H1 (cell line): ENCODE measurements around the gene PNPLA1.

Experiments used
- CEBPB ChIP-seq: IDR thresholded peaks from 2 replicates; pipeline ENCODE4 v1.6.1; 2012; ENCODE audit warnings: low read depth, low read length
- CHD7 ChIP-seq: fragments of 300-600 bp; sonication (generic); IDR thresholded peaks from 2 replicates; pipeline ENCODE4 v1.7.1; 2012; ENCODE audit warnings: low read length, moderate library complexity, mild to moderate bottlenecking, inconsistent platforms; ENCODE audit not compliant: insufficient replicate concordance
- CREB1 ChIP-seq: IDR thresholded peaks from 2 replicates; pipeline ENCODE4 v1.6.1; 2012; ENCODE audit warnings: inconsistent platforms
- EP300 ChIP-seq, 2 experiments: IDR thresholded peaks; 1 replicate in 1 of 2; 2 replicates in 1 of 2; pipeline ENCODE4 v1.6.1; 2011 to 2012; ENCODE audit warnings: low read depth in 2 of 2, low read length in 2 of 2, mild to moderate bottlenecking in 2 of 2, borderline replicate concordance in 1 of 2, inconsistent platforms in 1 of 2, moderate library complexity in 1 of 2
- EZH2 ChIP-seq: fragments of 200-600 bp; sonication (generic); IDR thresholded peaks from 2 replicates; pipeline ENCODE4 v1.7.1; 2012; ENCODE audit warnings: low read depth, mild to moderate bottlenecking, moderate library complexity, low read length, inconsistent platforms; ENCODE audit not compliant: severe bottlenecking
- NANOG ChIP-seq: IDR thresholded peaks from 2 replicates; pipeline ENCODE4 v1.6.1; 2011; ENCODE audit warnings: low read length, low read depth, mild to moderate bottlenecking, inconsistent platforms; ENCODE audit not compliant: insufficient read depth, poor library complexity, severe bottlenecking
- POLR2A ChIP-seq, 2 experiments: IDR thresholded peaks; 1 replicate in 1 of 2; 2 replicates in 1 of 2; pipeline ENCODE4 v1.6.1; 2011; ENCODE audit warnings: low read depth in 2 of 2, low read length in 2 of 2, mild to moderate bottlenecking in 2 of 2; ENCODE audit errors: control extremely low read depth in 1 of 2
- POLR2AphosphoS5 ChIP-seq: IDR thresholded peaks from 2 replicates; pipeline ENCODE4 v1.6.1; 2011; ENCODE audit warnings: low read depth, low read length
- USF2 ChIP-seq: IDR thresholded peaks from 2 replicates; pipeline ENCODE4 v1.6.1; 2011; ENCODE audit warnings: low read length, improper control_type of control experiment
- YY1 ChIP-seq: IDR thresholded peaks from 2 replicates; pipeline ENCODE4 v1.6.1; 2011; ENCODE audit warnings: low read depth, mild to moderate bottlenecking, low read length
- TF ChIP-seq, protein P1 (sequence below), 3 experiments: IDR thresholded peaks; 1 replicate in 2 of 3; 2 replicates in 1 of 3; pipeline versions ENCODE4 v1.5.1 to v1.6.1; 2011; ENCODE audit warnings: low read length in 3 of 3, mild to moderate bottlenecking in 3 of 3, inconsistent platforms in 2 of 3, low read depth in 1 of 3, moderate library complexity in 1 of 3; ENCODE audit not compliant: insufficient read depth in 1 of 3; ENCODE audit errors: control extremely low read depth in 1 of 3
- TF ChIP-seq, protein P2 (sequence below): IDR thresholded peaks from 2 replicates; pipeline ENCODE4 v1.6.1; 2012; ENCODE audit warnings: inconsistent platforms

DNA sequence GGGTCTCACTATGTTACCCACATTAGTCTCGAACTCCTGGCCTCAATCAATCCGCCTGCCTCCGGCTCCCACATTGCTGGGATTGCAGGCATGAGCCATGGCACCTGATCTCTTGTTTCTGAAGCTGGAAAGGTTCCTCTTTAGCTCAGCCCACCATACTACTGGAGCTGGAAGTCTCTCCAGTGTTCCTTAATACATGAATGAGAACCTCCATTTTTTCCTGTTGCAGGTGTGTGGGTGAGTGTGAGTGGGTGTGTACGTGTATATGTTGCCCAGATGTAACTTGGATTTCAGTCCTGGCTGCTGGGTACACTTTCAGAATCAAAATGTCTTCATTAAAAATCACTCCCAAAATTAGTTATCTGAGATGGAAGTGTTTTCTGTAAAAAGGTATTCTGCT is 11.1 kb downstream of the PNPLA1 start:
- TF ChIP-seq USF2 (no peak), CREB1 (no peak), CEBPB (no peak), CHD7 (no peak), YY1 (no peak), EZH2 (no peak), POLR2A (IDR thresholded peaks at IDR 0.05; ENCODE audit: control extremely low read depth in 1 of 2, low read depth in 2 of 2, low read length in 2 of 2) (no peak), POLR2AphosphoS5 (no peak), EP300 (IDR thresholded peaks at IDR 0.05; ENCODE audit: borderline replicate concordance in 1 of 2, low read depth in 2 of 2, low read length in 2 of 2) (no peak), NANOG (no peak)
- TF ChIP-seq, protein P1, sequence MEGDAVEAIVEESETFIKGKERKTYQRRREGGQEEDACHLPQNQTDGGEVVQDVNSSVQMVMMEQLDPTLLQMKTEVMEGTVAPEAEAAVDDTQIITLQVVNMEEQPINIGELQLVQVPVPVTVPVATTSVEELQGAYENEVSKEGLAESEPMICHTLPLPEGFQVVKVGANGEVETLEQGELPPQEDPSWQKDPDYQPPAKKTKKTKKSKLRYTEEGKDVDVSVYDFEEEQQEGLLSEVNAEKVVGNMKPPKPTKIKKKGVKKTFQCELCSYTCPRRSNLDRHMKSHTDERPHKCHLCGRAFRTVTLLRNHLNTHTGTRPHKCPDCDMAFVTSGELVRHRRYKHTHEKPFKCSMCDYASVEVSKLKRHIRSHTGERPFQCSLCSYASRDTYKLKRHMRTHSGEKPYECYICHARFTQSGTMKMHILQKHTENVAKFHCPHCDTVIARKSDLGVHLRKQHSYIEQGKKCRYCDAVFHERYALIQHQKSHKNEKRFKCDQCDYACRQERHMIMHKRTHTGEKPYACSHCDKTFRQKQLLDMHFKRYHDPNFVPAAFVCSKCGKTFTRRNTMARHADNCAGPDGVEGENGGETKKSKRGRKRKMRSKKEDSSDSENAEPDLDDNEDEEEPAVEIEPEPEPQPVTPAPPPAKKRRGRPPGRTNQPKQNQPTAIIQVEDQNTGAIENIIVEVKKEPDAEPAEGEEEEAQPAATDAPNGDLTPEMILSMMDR (IDR thresholded peaks at IDR 0.05; ENCODE audit: control extremely low read depth in 1 of 3, insufficient read depth in 1 of 3, low read depth in 1 of 3, low read length in 3 of 3): no peak
- TF ChIP-seq, protein P2, sequence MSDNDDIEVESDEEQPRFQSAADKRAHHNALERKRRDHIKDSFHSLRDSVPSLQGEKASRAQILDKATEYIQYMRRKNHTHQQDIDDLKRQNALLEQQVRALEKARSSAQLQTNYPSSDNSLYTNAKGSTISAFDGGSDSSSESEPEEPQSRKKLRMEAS: no peak
